SK-N-MC (cell line): ENCODE results near the gene PKDREJ.

Experiments
- EZH2 ChIP-seq: fragments of 200-600 bp; sonication (generic); IDR thresholded peaks from one replicate; pipeline ENCODE4 v1.6.1; 2017; ENCODE audit warnings: antibody characterized with exemption
- FOXP2 ChIP-seq: optimal IDR thresholded peaks from 2 replicates; pipeline ENCODE3; 2011; ENCODE audit warnings: mild to moderate bottlenecking, moderate library complexity; ENCODE audit not compliant: insufficient read depth; ENCODE audit errors: extremely low read length, control extremely low read depth
- POLR2AphosphoS5 ChIP-seq: IDR thresholded peaks from 2 replicates; pipeline ENCODE4 v1.6.1; 2012; ENCODE audit warnings: mild to moderate bottlenecking, low read depth, low read length, borderline replicate concordance

- TF ChIP-seq EZH2 (no peak), POLR2AphosphoS5 (no peak), FOXP2 (no peak)
Measured at GRCh38 chr22:46308283-46308988, 45.3 kb upstream of the PKDREJ start.
